Astrocyte (in vitro differentiated cells and primary cell): ENCODE data around the gene BUD23.

Experiments
- EZH2 ChIP-seq: IDR thresholded peaks from 2 replicates; pipeline ENCODE4 v1.6.1; 2012; ENCODE audit warnings: mild to moderate bottlenecking, low read length, inconsistent platforms; ENCODE audit not compliant: insufficient read depth
- TF ChIP-seq, protein P1 (sequence below): IDR thresholded peaks from 2 replicates; pipeline ENCODE4 v1.5.1; 2011; ENCODE audit warnings: low read depth, mild to moderate bottlenecking, inconsistent platforms, low read length, moderate library complexity; ENCODE audit not compliant: insufficient read depth

DNA sequence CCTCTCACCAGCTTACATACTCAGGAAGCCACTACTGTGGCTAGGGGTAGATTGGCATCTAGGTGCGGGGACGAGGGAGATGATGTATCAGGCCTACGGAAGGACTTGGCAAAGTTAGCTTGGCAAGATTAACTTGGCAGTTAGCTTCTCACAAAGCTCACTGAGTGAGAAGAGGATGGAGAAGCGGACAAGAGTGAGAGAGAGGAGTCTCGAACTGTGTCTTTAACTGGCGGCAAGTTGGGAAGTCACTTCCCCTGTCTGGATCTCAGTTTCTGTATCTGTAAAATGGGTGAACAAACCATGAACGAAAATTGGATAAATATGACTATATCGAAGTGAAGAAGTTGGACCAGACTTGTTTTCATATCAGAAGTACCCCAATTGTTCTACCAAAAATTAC is 49.6 kb upstream of the BUD23 start:
- TF ChIP-seq, protein P1, sequence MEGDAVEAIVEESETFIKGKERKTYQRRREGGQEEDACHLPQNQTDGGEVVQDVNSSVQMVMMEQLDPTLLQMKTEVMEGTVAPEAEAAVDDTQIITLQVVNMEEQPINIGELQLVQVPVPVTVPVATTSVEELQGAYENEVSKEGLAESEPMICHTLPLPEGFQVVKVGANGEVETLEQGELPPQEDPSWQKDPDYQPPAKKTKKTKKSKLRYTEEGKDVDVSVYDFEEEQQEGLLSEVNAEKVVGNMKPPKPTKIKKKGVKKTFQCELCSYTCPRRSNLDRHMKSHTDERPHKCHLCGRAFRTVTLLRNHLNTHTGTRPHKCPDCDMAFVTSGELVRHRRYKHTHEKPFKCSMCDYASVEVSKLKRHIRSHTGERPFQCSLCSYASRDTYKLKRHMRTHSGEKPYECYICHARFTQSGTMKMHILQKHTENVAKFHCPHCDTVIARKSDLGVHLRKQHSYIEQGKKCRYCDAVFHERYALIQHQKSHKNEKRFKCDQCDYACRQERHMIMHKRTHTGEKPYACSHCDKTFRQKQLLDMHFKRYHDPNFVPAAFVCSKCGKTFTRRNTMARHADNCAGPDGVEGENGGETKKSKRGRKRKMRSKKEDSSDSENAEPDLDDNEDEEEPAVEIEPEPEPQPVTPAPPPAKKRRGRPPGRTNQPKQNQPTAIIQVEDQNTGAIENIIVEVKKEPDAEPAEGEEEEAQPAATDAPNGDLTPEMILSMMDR: no peak
- TF ChIP-seq EZH2: no peak
